DMS114 treated with DMSO at 0.1 percent for 48 hours (cell line): Measurements from ENCODE around the gene PRDM15.
"Not testable (repeated sequence)": the region's sequence is repeated elsewhere in the genome, so short reads cannot be mapped to it uniquely, and the experiment has no call there.

Experiments
- DNase-seq: peaks from one replicate; lab custom pipeline; 2025; ENCODE audit not compliant: unreplicated experiment; lab: John Stamatoyannopoulos, UW

Gene PRDM15

GRCh38 chr21:41810597-41810932, 68.6 kb downstream of the PRDM15 start:
- no peak for DNase-seq

GRCh38 chr21:41809891-41810596, 69.1 kb downstream of the PRDM15 start:
- no peak for DNase-seq

- DNase-seq, result no peak
Observed at GRCh38 chr21:41808846-41809245, 70.3 kb downstream of the PRDM15 start.

- no peak for DNase-seq
Observed at GRCh38 chr21:41808094-41808493, 71.0 kb downstream of the PRDM15 start.

- no peak for DNase-seq
Observed at GRCh38 chr21:41806773-41807172, 72.4 kb downstream of the PRDM15 start.

GRCh38 chr21:41805643-41806042, 73.5 kb downstream of the PRDM15 start:
- DNase-seq, result no peak

- DNase-seq, result no peak
Observed at GRCh38 chr21:41805038-41805437, 74.1 kb downstream of the PRDM15 start.

GRCh38 chr21:41804381-41804780, 74.8 kb downstream of the PRDM15 start:
- DNase-seq, result no peak

- DNase-seq, result no peak
Observed at GRCh38 chr21:41803316-41803715, 75.8 kb downstream of the PRDM15 start.

- no peak for DNase-seq
Observed at GRCh38 chr21:41802684-41803083, 76.5 kb downstream of the PRDM15 start.

GRCh38 chr21:41802198-41802584, 77.0 kb downstream of the PRDM15 start:
- DNase-seq, result no peak

GRCh38 chr21:41801321-41802197, 77.6 kb downstream of the PRDM15 start:
- DNase-seq, result no peak

- DNase-seq, result no peak
Observed at GRCh38 chr21:41800425-41801320, 78.5 kb downstream of the PRDM15 start.

GRCh38 chr21:41799763-41800162, 79.4 kb downstream of the PRDM15 start:
- no peak for DNase-seq

GRCh38 chr21:41798326-41798725, 80.8 kb downstream of the PRDM15 start:
- DNase-seq, result no peak

- DNase-seq, result no peak
Observed at GRCh38 chr21:41796476-41797080, 82.6 kb downstream of the PRDM15 start.

- no peak for DNase-seq
Observed at GRCh38 chr21:41795726-41796125, 83.4 kb downstream of the PRDM15 start.

- no peak for DNase-seq
Observed at GRCh38 chr21:41794600-41794999, 84.5 kb downstream of the PRDM15 start.

GRCh38 chr21:41792711-41793110, 86.4 kb downstream of the PRDM15 start:
- DNase-seq, result no peak

GRCh38 chr21:41786509-41786987, 92.6 kb downstream of the PRDM15 start:
- DNase-seq, result no peak

- not testable (repeated sequence) for DNase-seq
Observed at GRCh38 chr21:41785262-41785661, 93.9 kb downstream of the PRDM15 start.
